IPS-11a (cell line): ENCODE results near the gene ITPK1.

Experiments used
- H3K4me3 ChIP-seq: one replicate; pipeline ENCODE4 v1.5.1; 2013; ENCODE audit warnings: low read depth, low read length, control low read depth

Gene ITPK1

GRCh38 chr14:92994942-92995341 lies 120.8 kb downstream of the ITPK1 start:
- no peak overlapping the region for H3K4me3 ChIP-seq

- no peak overlapping the region for H3K4me3 ChIP-seq
These were observed 121.5 kb downstream of the ITPK1 start for GRCh38 chr14:92994131-92994676.

DNA sequence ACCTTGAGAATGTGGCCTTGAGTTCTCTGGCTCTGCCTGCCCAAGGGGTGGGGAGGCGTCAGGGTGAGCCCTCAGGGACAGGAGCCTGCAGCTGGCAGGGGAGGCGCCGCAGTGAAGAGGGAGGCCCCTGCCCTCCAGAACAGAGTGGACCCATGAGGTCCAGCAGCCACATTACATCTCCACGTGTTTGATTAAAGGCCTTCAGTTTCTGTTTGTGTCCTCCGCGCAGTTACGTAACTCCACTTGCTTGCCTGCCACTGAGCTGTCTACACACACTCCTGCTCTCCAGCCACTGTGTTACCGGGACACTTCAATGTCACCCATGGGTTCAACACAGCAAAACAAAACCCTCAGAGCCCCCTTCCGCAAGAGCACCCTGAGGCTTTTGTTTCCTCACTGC lies 122.4 kb downstream of the ITPK1 start:
- no peak overlapping the region for H3K4me3 ChIP-seq

- no peak overlapping the region for H3K4me3 ChIP-seq
These were observed 124.2 kb downstream of the ITPK1 start for GRCh38 chr14:92991536-92991935.

DNA sequence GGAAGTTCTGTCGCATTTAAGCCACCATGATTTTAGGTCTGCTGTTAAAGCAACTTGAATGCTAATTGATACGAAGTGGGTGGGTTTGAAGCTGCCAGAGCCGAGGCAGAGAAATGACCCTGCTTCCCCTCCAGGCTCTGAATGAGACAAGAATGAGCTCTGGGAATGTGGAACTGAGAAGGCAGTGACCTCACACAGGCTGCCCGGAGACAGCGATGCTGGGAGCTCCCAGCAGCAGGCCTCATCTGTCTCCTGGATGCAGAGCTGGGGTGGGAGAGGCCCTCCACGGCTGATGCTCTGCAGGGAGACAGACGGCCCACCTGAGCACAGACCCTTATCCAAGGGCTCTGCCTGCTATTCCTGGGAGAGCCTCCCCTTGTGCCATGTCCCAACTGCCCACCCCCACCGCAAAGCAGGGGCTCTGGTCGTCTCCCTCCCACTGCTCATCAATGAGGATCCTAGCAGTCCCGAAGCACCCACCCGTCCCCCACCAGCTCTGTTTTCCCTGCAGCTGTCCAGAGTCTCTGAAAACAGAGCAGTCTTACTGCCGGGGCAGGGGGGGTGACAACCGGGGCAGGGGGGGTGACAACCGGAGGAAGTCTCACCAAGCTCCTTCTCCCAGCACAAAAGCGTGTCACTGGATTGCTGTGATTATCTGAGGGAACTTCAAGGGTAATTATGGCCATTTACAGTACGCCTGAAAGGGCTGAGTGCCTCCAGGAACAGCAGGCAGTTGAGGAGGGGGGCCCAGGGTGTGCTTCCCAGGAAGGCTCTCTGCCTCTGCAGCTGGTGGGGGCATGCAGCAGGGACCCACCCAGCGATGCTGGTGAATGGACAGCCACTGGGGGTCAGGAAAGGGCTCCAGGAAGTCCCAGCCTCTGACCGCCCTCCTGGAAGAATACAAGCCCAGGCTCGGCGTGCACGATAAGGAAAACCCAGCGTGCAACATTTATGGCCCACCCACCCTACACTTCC lies 125.0 kb downstream of the ITPK1 start:
- H3K4me3 ChIP-seq = no peak overlapping the region

GRCh38 chr14:92988786-92989755 lies 126.7 kb downstream of the ITPK1 start:
- no peak overlapping the region for H3K4me3 ChIP-seq

DNA sequence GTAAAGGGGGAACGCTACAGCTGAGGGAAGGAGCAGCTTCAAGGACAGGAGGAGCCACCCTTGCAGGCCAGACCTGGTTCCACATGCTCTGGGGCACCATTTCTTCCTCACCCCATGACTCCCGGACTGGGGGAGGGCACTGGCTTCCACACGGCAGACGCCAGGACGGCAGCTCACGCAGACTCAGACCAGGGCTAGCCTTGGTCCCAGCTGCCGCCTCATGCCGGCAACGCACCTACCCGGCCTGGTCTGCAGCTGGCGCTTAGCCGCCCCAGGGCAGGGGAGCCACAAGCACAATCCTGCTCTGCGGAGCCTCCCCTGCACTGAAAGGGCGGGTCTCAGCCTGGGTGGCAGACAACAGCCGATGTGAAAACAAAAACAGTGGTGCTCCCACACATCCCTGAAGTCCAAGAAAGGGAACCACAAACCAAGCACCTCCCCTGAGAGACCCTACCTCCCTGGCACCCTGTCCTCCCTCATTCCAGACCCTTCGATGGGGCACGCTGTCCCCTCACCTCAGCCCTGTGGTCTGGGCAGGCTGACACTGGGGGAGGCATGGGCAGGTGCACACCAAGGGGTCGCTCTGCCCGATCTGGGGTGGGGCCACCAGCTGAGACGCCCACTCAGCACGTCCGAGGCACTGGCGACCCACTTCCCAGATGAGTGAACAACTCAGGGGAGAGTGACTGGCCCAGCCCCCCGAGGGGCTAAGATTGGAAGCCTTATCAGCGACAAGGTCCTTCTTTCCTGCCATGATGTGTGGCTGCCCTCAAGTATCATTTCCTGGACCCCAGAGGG lies 127.8 kb downstream of the ITPK1 start:
- H3K4me3 ChIP-seq = no peak overlapping the region

- no peak overlapping the region for H3K4me3 ChIP-seq
These were observed 128.6 kb downstream of the ITPK1 start for GRCh38 chr14:92987148-92987570.

DNA sequence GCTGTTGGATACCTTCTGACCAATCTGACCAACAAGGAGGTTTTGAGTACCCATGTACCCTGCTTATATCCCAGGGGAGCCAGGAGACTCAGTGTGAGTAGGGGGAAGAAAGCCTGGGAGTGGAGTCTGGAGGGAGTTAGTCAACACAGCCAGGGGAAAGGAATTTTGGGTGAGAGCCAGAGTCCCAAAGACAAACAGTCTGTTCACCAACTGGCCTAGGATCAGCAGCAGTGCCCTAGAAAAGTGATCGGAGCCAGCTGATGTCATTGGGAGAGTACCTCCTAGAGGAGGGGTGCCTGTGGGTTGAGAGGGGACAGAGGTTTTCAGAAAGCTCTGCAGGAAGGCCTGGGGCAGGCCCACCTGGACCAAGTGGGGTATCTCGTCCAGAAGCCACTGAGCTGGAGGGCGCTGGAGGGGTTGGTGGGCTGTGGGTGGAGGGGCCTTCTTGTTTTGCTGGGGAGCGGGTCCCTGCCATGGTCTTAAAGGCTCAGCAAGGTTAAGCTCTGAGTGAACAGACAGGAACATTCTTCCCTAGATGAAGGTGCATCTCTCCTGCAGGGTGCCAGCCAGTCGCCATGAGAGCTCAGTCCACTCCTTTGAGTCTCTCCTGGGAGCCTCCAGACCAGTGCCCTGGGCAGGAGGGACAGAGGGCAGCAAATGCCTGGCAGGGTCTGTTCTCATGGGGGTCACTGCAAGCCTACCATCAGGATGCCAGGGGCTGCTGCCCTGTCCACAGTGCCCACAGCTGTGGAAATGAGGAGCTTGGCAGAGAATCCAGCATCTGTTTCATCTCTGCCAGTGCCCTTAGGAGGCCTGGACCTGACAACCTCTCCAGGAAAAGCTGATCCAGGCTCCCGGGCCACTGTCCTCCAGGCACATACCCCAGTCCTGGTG lies 129.2 kb downstream of the ITPK1 start:
- no peak overlapping the region for H3K4me3 ChIP-seq

DNA sequence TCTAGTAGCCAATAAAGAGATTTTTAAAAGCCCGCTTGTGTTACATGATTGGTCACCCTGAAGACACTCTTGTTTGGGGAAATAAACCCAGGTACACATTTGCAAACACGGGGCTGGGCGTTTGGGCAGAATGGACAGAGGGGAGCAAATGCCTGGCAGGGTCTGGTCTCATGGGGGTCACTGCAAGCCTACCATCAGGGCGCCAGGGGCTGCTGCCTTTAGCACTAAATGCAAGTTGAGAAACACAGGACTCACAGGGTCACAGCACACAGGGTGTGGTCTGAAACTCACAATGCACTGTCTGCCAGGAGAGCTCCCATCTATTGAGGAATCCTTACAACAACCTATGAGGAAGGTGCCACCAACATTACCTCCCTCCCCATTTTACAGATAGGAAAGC lies 130.2 kb downstream of the ITPK1 start:
- no peak overlapping the region for H3K4me3 ChIP-seq

DNA sequence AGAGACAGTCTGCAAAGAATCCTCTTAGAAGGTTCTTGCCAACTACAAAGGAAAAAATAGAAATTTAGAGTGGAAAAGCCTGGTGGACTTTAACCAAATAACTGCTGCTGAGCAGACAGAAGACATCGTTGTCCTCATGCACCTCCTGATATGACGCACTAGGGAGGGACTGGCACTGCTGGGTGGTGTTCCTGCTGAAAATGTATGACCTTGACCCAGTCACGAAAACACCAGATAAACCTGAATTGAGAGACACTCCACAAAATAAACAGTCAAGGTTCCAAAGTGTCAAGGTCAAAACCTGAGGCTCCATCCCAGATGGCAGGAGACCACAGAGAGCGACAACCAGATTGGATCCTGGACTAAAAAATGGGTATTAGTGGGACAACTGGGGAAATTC lies 130.8 kb downstream of the ITPK1 start:
- H3K4me3 ChIP-seq = no peak overlapping the region

GRCh38 chr14:92984082-92984788 lies 131.5 kb downstream of the ITPK1 start:
- no peak overlapping the region for H3K4me3 ChIP-seq

GRCh38 chr14:92982956-92983355 lies 132.8 kb downstream of the ITPK1 start:
- no peak overlapping the region for H3K4me3 ChIP-seq

DNA sequence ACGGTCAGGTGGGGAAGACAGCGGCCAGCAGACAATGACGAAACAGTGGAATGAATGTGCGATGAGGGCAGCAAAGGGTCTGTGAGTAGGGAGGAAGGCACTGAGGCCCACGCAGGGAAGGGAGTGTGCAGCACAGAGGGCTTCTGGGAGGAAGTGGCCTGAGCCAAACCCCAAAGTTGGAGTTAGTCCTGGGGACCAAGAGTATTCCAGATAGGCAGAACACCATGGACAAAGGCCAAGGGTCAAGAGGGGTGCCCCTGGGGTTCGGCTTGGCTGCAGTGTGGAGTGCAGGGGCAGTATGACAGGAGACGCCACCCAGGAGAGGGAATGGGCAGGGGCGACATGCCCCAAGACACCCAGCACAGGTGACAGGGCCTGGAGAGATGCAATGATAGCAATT lies 134.0 kb downstream of the ITPK1 start:
- no peak overlapping the region for H3K4me3 ChIP-seq

- no peak overlapping the region for H3K4me3 ChIP-seq
These were observed 134.9 kb downstream of the ITPK1 start for GRCh38 chr14:92980866-92981265.

GRCh38 chr14:92978229-92979021 lies 137.3 kb downstream of the ITPK1 start:
- no peak overlapping the region for H3K4me3 ChIP-seq

DNA sequence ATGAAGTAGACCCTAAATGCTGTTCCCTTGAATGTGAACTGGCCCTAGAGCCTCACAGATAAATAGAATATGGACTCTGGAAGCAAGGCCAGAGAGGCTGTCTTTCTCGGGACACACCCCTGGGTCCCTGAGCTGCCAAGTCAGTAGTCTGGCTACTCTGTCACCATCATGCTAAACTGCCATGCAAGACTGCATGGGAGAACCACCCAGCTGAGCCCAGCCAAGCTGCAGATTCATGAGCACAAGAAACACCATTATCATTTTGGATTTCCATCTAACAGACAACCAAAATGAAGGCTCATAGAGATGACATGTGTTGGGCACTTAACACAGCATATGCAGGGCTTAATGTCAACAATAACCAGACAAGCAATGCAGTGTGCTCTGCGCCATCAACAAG lies 139.5 kb downstream of the ITPK1 start:
- H3K4me3 ChIP-seq = no peak overlapping the region
